Kidney (tissue), 14 donors: ENCODE data around the gene XDH. TPM values are rescaled to one million over a fixed set of nuclear protein-coding genes. Genes with fewer than 3 reads are reported as not detected.

Source experiments
- DNase-seq, 5 donors: peaks; one replicate each; pipeline ENCODE4 v3.0.0-alpha.2; 2013 to 2020
- FAIRE-seq: peaks from 2 replicates; lab custom pipeline; 2012; peaks lifted over from hg19 to GRCh38; lab: Jason Lieb, UNC
- H3K27ac ChIP-seq, 2 donors: one replicate each; pipeline ENCODE4 v1.7.0; 2013; ENCODE audit warnings: low read depth in 2 of 2, low read length in 2 of 2, inconsistent platforms in 1 of 2
- H3K27me3 ChIP-seq: one replicate; pipeline ENCODE4 v1.7.1; 2013; ENCODE audit warnings: low read length, inconsistent platforms; ENCODE audit not compliant: control insufficient read depth, insufficient read depth
- H3K36me3 ChIP-seq, 3 donors: one replicate each; pipeline versions ENCODE4 v1.7.0 to v1.7.1; 2013; ENCODE audit warnings: low read length in 3 of 3, control low read depth in 1 of 3, inconsistent platforms in 1 of 3; ENCODE audit not compliant: insufficient read depth in 3 of 3, control insufficient read depth in 2 of 3
- H3K4me1 ChIP-seq, 3 donors: one replicate each; pipeline versions ENCODE4 v1.7.0 to v1.7.1; 2013; ENCODE audit warnings: low read length in 3 of 3, inconsistent platforms in 1 of 3, low read depth in 1 of 3; ENCODE audit not compliant: control insufficient read depth in 2 of 3, insufficient read depth in 2 of 3
- H3K4me3 ChIP-seq, 3 donors: one replicate each; pipeline versions ENCODE4 v1.7.0 to v1.8.1; 2013; ENCODE audit warnings: low read length in 3 of 3, control low read depth in 1 of 3, inconsistent platforms in 1 of 3
- H3K9ac ChIP-seq, 3 donors: one replicate each; pipeline versions ENCODE4 v1.7.0 to v1.7.1; 2013; ENCODE audit warnings: low read length in 3 of 3, control low read depth in 1 of 3, inconsistent platforms in 1 of 3
- H3K9me3 ChIP-seq, 3 donors: one replicate each; pipeline versions ENCODE4 v1.7.0 to v1.7.1; 2013; ENCODE audit warnings: low read length in 3 of 3, control low read depth in 1 of 3, inconsistent platforms in 1 of 3; ENCODE audit not compliant: control insufficient read depth in 2 of 3, insufficient read depth in 1 of 3
- CTCF ChIP-seq: IDR thresholded peaks from 3 replicates; pipeline ENCODE4 v1.5.1; 2012; ENCODE audit warnings: mild to moderate bottlenecking, moderate library complexity, borderline replicate concordance; ENCODE audit not compliant: insufficient read depth; ENCODE audit errors: extremely low read depth
- intact Hi-C: fragments of 100-400 bp; cut with DNase I; formaldehyde crosslinking; loops from one replicate; pipeline ENCODE4 v1.11.1; 2022
- polyA plus RNA-seq: library from polyadenylated mRNA; stranded (reverse); fragments of 350-450 nt; fragmentation: Illumina TruSeq; extraction: RNeasy Lipid Tissue Mini Kit (QIAGEN cat#74804); gene quantifications from one replicate; pipeline ENCODE4 v1.2.3, GENCODE V29; 2014; ENCODE audit warnings: low read depth, low replicate concordance; ENCODE audit not compliant: insufficient read depth
- total RNA-seq: library from RNA; stranded (reverse); fragmentation: NEBNext Ultra II Directional; extraction: Animal tissue kit (Norgen Biotek cat#: 25700); gene quantifications from one replicate; pipeline ENCODE4 v1.2.1, GENCODE V29; 2021
- donor health status: control.
- donor health status: control.
- donor health status: control.
- donor health status: control.
- donor health status: control.
- donor health status: DM: yes; HTN: yes; CAD: no.
- donor health status: Normal renal cell carcinoma (clear cell type).

Gene XDH
- total and polyA plus RNA-seq, 2 donors from 2014 or later, result 3.1 TPM; not detected in 1

GRCh38 chr2:31365348-31365747, 49.2 kb downstream of the XDH start:
- no peak overlapping the region for H3K27ac ChIP-seq
- no peak for DNase-seq
- intact Hi-C loops, result no loop called here
- H3K4me1 ChIP-seq, result no peaks in the 10 kb centered on the region
- no peak for TF ChIP-seq CTCF
- H3K27me3 ChIP-seq, result no peaks in the 10 kb centered on the region
- FAIRE-seq, result no peak
- no peaks in the 10 kb centered on the region for H3K36me3 ChIP-seq
- H3K9me3 ChIP-seq, result no peaks in the 10 kb centered on the region
- H3K9ac ChIP-seq, result no peak overlapping the region
- H3K4me3 ChIP-seq, result no peak overlapping the region

GRCh38 chr2:31363956-31364750, 50.4 kb downstream of the XDH start:
- Histone ChIP-seq H3K9ac (no peak overlapping the region), H3K27me3 (no peaks in the 10 kb centered on the region), H3K36me3 (no peaks in the 10 kb centered on the region), H3K4me3 (no peak overlapping the region), H3K9me3 (no peaks in the 10 kb centered on the region), H3K4me1 (no peaks in the 10 kb centered on the region), H3K27ac (no peak overlapping the region)
- intact Hi-C loops, result no loop called here
- FAIRE-seq (no peak), DNase-seq (no peak)
- TF ChIP-seq CTCF, result no peak

- intact Hi-C loops, result no loop called here
- no peak for TF ChIP-seq CTCF
- FAIRE-seq, result no peak
These were observed 52.0 kb downstream of the XDH start for GRCh38 chr2:31362581-31362980.

More at GRCh38 chr2:31362581-31362980, 52.0 kb downstream of the XDH start:
- Histone ChIP-seq H3K36me3 (no peaks in the 10 kb centered on the region), H3K9me3 (no peaks in the 10 kb centered on the region), H3K27me3 (no peaks in the 10 kb centered on the region), H3K4me3 (no peak overlapping the region), H3K4me1 (no peaks in the 10 kb centered on the region), H3K27ac (no peak overlapping the region), H3K9ac (no peak overlapping the region)
- DNase-seq, result no peak
